HEK293 (cell line): Measurements from ENCODE around the gene CD96.

Source experiments
- CTCF ChIA-PET: fragments of 350-600 bp; formaldehyde crosslinking; extraction: SDS; loops from one replicate; lab custom pipeline; 2021; ENCODE audit warnings: antibody characterized with exemption; lab: Yijun Ruan, JAX
- POLR2A ChIA-PET: fragments of 300-600 bp; formaldehyde crosslinking; extraction: SDS; loops from one replicate; lab custom pipeline; 2020; ENCODE audit warnings: antibody characterized with exemption, inconsistent platforms; lab: Yijun Ruan, JAX
- H3K27ac ChIP-seq: fragments of 200-500 bp; sonication (Bioruptor generic); 2 replicates; pipeline ENCODE4 v1.5.1; 2014; ENCODE audit warnings: low read depth, low read length, control low read depth, inconsistent platforms; ENCODE audit errors: extremely low read depth
- H3K36me3 ChIP-seq, 2 experiments: fragments of 200-500 bp in 1 of 2; sonication (Bioruptor generic) in 1 of 2; 1 replicate in 1 of 2; 2 replicates in 1 of 2; pipeline ENCODE4 v1.5.1; 2014 to 2017; ENCODE audit warnings: inconsistent platforms in 2 of 2, low read length in 2 of 2; ENCODE audit not compliant: control insufficient read depth in 2 of 2, insufficient read depth in 1 of 2
- H3K4me1 ChIP-seq: fragments of 200-500 bp; sonication (Bioruptor generic); 2 replicates; pipeline ENCODE4 v1.5.1; 2014; ENCODE audit warnings: mild to moderate bottlenecking, low read length, inconsistent platforms; ENCODE audit not compliant: control insufficient read depth, insufficient read depth
- H3K4me3 ChIP-seq: 2 replicates; pipeline ENCODE4 v1.5.1; 2011; ENCODE audit warnings: low read depth, mild to moderate bottlenecking, control low read depth, low read length, moderate library complexity
- H3K9me3 ChIP-seq: fragments of 200-500 bp; sonication (Bioruptor generic); 2 replicates; pipeline ENCODE4 v1.5.1; 2014; ENCODE audit warnings: low read depth, low read length, inconsistent platforms; ENCODE audit not compliant: control insufficient read depth, insufficient read depth
- EGR2 ChIP-seq: fragments of 450-650 bp; formaldehyde crosslinking; IDR thresholded peaks from 2 replicates; pipeline ENCODE4 v1.5.1; 2016; ENCODE audit warnings: low read depth, missing biosample characterization, missing genetic modification characterization
- GFI1B ChIP-seq: fragments of 450-650 bp; formaldehyde crosslinking; IDR thresholded peaks from 2 replicates; pipeline ENCODE4 v1.5.1; 2016; ENCODE audit warnings: missing biosample characterization, missing genetic modification characterization
- MZF1 ChIP-seq: fragments of 450-650 bp; formaldehyde crosslinking; IDR thresholded peaks from 2 replicates; pipeline ENCODE4 v1.5.1; 2017; ENCODE audit warnings: missing biosample characterization, missing genetic modification characterization, borderline replicate concordance
- SETDB1 ChIP-seq: IDR thresholded peaks from one replicate; pipeline ENCODE4 v1.6.1; 2017; ENCODE audit warnings: mild to moderate bottlenecking, low read length, moderate library complexity, mixed read lengths; ENCODE audit not compliant: insufficient read length
- TRIM28 ChIP-seq: IDR thresholded peaks from 2 replicates; pipeline ENCODE4 v1.6.1; 2011; ENCODE audit warnings: low read length, control low read depth, borderline replicate concordance
- ZNF132 ChIP-seq: fragments of 450-650 bp; formaldehyde crosslinking; IDR thresholded peaks from 2 replicates; pipeline ENCODE4 v1.5.1; 2017; ENCODE audit warnings: missing biosample characterization, missing genetic modification characterization, borderline replicate concordance
- ZNF211 ChIP-seq: fragments of 450-650 bp; formaldehyde crosslinking; IDR thresholded peaks from 2 replicates; pipeline ENCODE4 v1.5.1; 2016; ENCODE audit warnings: low read depth, missing biosample characterization, missing genetic modification characterization
- ZNF366 ChIP-seq: fragments of 450-650 bp; formaldehyde crosslinking; conservative IDR thresholded peaks from 2 replicates; pipeline ENCODE4 v1.5.1; 2016; ENCODE audit warnings: missing biosample characterization, missing genetic modification characterization
- ZNF521 ChIP-seq: fragments of 450-650 bp; formaldehyde crosslinking; IDR thresholded peaks from 2 replicates; pipeline ENCODE4 v1.5.1; 2017; ENCODE audit warnings: missing biosample characterization, mild to moderate bottlenecking, missing genetic modification characterization
- ZNF585B ChIP-seq: fragments of 450-650 bp; formaldehyde crosslinking; IDR thresholded peaks from 2 replicates; pipeline ENCODE4 v1.5.1; 2016; ENCODE audit warnings: missing biosample characterization, missing genetic modification characterization
- ZNF701 ChIP-seq: fragments of 450-650 bp; formaldehyde crosslinking; IDR thresholded peaks from 2 replicates; pipeline ENCODE4 v1.5.1; 2016; ENCODE audit warnings: missing biosample characterization, missing genetic modification characterization
- TF ChIP-seq, protein P1 (sequence below): fragments of 450-650 bp; formaldehyde crosslinking; conservative IDR thresholded peaks from 2 replicates; pipeline ENCODE4 v1.5.1; 2016; ENCODE audit warnings: low read depth, missing biosample characterization, missing genetic modification characterization
- TF ChIP-seq, protein P2 (sequence below): IDR thresholded peaks from 2 replicates; pipeline ENCODE4 v1.6.1; 2011; ENCODE audit warnings: mild to moderate bottlenecking, low read depth, low read length, borderline replicate concordance
- TF ChIP-seq, protein P3 (sequence below): fragments of 450-650 bp; formaldehyde crosslinking; IDR thresholded peaks from 2 replicates; pipeline ENCODE4 v1.5.1; 2016; ENCODE audit warnings: missing biosample characterization, missing genetic modification characterization, borderline replicate concordance

The CD96 gene

DNA sequence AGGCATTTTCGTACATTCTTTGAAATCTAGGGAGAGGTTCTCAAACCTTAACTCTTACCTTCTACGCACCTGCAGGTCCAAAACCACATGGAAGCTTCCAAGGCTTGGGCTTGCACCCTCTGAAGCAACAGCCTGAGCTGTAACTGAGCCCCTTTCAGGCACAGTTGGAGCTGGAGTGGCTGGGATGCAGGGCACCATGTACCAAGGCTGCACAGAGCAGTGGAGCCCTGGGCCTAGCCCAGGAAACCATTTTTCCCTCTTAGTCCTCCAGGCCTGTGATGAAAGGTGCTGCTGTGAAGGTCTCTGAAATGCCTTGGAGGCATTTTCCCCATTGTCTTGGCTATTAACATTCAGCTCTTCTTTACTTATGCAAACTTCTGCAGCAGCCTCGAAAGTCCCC is 120.0 kb downstream of the CD96 start:
- ChIA-PET POLR2A (no interaction called here), CTCF (no interaction called here)
- H3K27ac ChIP-seq: no peak overlapping the region
- TF ChIP-seq, protein P1, sequence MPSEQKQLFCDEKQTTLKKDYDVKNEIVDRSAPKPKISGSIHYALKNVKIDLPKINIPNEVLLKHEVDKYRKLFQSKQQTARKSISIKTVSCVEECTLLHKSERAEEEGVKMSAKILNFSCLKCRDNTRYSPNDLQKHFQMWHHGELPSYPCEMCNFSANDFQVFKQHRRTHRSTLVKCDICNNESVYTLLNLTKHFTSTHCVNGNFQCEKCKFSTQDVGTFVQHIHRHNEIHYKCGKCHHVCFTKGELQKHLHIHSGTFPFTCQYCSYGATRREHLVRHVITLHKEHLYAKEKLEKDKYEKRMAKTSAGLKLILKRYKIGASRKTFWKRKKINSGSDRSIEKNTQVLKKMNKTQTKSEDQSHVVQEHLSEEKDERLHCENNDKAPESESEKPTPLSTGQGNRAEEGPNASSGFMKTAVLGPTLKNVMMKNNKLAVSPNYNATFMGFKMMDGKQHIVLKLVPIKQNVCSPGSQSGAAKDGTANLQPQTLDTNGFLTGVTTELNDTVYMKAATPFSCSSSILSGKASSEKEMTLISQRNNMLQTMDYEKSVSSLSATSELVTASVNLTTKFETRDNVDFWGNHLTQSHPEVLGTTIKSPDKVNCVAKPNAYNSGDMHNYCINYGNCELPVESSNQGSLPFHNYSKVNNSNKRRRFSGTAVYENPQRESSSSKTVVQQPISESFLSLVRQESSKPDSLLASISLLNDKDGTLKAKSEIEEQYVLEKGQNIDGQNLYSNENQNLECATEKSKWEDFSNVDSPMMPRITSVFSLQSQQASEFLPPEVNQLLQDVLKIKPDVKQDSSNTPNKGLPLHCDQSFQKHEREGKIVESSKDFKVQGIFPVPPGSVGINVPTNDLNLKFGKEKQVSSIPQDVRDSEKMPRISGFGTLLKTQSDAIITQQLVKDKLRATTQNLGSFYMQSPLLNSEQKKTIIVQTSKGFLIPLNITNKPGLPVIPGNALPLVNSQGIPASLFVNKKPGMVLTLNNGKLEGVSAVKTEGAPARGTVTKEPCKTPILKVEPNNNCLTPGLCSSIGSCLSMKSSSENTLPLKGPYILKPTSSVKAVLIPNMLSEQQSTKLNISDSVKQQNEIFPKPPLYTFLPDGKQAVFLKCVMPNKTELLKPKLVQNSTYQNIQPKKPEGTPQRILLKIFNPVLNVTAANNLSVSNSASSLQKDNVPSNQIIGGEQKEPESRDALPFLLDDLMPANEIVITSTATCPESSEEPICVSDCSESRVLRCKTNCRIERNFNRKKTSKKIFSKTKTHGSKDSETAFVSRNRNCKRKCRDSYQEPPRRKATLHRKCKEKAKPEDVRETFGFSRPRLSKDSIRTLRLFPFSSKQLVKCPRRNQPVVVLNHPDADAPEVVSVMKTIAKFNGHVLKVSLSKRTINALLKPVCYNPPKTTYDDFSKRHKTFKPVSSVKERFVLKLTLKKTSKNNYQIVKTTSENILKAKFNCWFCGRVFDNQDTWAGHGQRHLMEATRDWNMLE (tag by site-specific recombination): no peak
- TF ChIP-seq SETDB1: peak; percentile 64
- peak; percentile 95; the same call in 1 of the 2 replicates for TF ChIP-seq TRIM28
- TF ChIP-seq ZNF585B (tag by site-specific recombination): peak; percentile 91
- TF ChIP-seq, all 188 proteins: peak for 3
- H3K4me1 ChIP-seq: no peaks in the 10 kb centered on the region
- no peak overlapping the region for H3K4me3 ChIP-seq
- no peaks in the 10 kb centered on the region for H3K36me3 ChIP-seq
- no peaks in the 10 kb centered on the region for H3K9me3 ChIP-seq

DNA sequence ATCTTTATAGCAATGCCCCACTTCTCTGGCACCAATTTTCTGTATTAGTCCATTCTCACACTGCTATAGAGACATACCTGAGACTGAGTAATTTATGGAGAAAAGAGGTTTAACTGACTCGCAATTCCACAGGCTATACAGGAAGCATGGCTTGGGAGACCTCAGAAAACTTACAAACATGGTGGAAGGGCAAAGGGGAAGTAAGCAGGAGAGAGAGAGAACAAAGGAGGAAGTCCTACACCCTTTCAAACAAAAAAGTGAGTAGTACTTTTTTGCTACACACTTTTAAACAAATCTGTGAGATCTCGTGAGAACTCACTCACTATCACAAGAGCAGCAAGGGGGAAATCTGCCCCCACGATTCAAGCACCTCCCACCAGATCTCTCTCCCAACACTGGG is 120.9 kb downstream of the CD96 start:
- ChIA-PET CTCF (no interaction called here), POLR2A (no interaction called here)
- no peak overlapping the region for H3K4me3 ChIP-seq
- TF ChIP-seq ZNF132 (tag by site-specific recombination): no peak
- TF ChIP-seq, protein P2, sequence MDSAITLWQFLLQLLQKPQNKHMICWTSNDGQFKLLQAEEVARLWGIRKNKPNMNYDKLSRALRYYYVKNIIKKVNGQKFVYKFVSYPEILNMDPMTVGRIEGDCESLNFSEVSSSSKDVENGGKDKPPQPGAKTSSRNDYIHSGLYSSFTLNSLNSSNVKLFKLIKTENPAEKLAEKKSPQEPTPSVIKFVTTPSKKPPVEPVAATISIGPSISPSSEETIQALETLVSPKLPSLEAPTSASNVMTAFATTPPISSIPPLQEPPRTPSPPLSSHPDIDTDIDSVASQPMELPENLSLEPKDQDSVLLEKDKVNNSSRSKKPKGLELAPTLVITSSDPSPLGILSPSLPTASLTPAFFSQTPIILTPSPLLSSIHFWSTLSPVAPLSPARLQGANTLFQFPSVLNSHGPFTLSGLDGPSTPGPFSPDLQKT: no peak
- TF ChIP-seq ZNF701 (tag by site-specific recombination): no peak
- no peak for TF ChIP-seq MZF1 (tag by site-specific recombination)
- no peak for TF ChIP-seq ZNF211
- TF ChIP-seq, protein P3, sequence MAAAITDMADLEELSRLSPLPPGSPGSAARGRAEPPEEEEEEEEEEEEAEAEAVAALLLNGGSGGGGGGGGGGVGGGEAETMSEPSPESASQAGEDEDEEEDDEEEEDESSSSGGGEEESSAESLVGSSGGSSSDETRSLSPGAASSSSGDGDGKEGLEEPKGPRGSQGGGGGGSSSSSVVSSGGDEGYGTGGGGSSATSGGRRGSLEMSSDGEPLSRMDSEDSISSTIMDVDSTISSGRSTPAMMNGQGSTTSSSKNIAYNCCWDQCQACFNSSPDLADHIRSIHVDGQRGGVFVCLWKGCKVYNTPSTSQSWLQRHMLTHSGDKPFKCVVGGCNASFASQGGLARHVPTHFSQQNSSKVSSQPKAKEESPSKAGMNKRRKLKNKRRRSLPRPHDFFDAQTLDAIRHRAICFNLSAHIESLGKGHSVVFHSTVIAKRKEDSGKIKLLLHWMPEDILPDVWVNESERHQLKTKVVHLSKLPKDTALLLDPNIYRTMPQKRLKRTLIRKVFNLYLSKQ (tag by site-specific recombination): no peak
- no peak for TF ChIP-seq ZNF521 (tag by site-specific recombination)
- TF ChIP-seq EGR2 (tag by site-specific recombination): no peak
- TF ChIP-seq ZNF366 (tag by site-specific recombination): no peak
- no peak for TF ChIP-seq GFI1B
- no peak overlapping the region for H3K27ac ChIP-seq
- H3K36me3 ChIP-seq: no peaks in the 10 kb centered on the region
- H3K4me1 ChIP-seq: no peaks in the 10 kb centered on the region
- H3K9me3 ChIP-seq: no peaks in the 10 kb centered on the region
